GM21619 (cell line): ENCODE data around the gene MRPS26.
"Not testable (repeated sequence)": the region's sequence is repeated elsewhere in the genome, so short reads cannot be mapped to it uniquely, and the experiment has no call there.

Experiments
- ATAC-seq: cut with Tn5 transposase; IDR thresholded peaks from one replicate; pipeline ENCODE4 v1.9.1; 2021; ENCODE audit not compliant: unreplicated experiment

The MRPS26 gene

DNA sequence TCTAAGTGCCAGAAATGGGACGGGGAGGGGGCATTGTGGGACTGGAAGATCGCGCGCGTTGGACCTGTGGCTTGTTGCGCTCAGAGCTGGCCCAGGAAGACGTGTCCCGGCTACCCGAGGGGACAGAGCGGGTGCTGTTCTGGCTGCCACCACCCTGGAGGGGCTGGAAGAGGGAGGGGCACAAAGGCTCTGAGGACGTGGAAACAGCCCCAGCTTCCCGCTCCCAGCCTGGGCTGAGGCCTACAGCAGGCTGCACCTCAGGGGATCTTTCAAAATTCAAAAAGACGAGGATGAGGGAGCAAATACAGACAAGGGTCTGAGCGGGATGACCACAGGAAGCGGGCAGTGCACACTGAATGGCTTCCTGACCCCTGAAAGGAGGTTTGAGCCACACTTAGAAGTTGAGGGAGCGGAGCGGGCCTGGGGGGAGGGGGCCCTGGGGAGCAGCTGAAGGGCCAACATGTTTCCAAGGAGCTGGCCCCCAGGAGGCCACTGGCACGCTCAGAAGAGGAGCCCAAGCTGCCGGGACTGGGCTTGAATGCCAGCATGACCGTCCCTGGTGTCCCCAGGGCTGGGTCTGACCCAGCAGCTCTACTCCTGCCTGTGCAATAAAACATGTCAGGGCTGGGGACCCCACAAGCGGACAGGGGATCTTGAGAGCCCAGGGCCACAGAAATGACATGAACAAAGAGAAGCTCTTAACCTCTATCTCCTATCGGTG lies 26.8 kb downstream of the MRPS26 start:
- ATAC-seq = no peak

DNA sequence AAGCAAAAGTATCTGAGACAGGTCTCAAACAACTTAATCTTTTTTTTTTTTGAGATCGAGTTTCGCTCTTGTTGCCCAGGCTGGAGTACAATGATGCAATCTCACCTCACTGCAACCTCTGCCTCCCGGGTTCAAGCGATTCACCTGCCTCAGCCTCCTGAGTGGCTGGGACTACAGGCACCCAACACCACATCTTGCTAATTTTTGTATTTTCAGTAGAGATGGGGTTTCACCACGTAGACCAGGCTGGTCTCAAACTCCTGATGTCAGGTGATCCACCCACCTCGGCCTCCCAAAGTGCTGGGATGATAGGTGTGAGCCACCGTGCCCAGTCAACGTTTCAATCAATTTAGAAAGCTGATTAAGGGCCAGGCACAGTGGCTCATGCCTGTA lies 27.4 kb downstream of the MRPS26 start:
- ATAC-seq = not testable (repeated sequence)

- ATAC-seq = no peak
These were observed 29.0 kb downstream of the MRPS26 start for GRCh38 chr20:3074812-3075211.

GRCh38 chr20:3075315-3075714 lies 29.5 kb downstream of the MRPS26 start:
- not testable (repeated sequence) for ATAC-seq

- no peak for ATAC-seq
These were observed 31.8 kb downstream of the MRPS26 start for GRCh38 chr20:3077618-3078134.

DNA sequence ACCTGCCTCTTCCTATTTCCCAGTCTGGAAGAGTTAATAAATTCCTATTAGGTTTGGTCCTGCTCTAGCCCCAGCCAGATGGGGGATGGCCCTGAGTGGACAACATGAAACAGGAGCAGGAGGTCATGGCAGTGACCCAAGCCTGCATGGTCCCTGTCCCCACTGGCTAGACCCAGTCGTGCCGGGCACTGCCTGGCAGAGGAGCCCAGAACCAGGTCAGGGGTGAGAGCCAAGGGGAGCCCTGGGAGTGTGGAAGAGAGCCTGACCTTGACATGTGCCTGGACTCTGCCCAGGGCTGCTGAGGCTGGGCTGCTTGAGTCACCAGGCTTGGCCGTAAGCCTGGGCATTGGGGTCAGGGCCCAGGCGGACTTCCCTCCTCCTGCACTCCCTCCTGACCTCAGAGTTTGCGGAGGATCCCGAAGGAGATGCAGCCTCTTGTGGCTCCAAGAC lies 35.1 kb downstream of the MRPS26 start:
- ATAC-seq = no peak

GRCh38 chr20:3081641-3082040 lies 35.8 kb downstream of the MRPS26 start:
- no peak for ATAC-seq

- ATAC-seq = no peak
These were observed 36.6 kb downstream of the MRPS26 start for GRCh38 chr20:3082306-3082951.

DNA sequence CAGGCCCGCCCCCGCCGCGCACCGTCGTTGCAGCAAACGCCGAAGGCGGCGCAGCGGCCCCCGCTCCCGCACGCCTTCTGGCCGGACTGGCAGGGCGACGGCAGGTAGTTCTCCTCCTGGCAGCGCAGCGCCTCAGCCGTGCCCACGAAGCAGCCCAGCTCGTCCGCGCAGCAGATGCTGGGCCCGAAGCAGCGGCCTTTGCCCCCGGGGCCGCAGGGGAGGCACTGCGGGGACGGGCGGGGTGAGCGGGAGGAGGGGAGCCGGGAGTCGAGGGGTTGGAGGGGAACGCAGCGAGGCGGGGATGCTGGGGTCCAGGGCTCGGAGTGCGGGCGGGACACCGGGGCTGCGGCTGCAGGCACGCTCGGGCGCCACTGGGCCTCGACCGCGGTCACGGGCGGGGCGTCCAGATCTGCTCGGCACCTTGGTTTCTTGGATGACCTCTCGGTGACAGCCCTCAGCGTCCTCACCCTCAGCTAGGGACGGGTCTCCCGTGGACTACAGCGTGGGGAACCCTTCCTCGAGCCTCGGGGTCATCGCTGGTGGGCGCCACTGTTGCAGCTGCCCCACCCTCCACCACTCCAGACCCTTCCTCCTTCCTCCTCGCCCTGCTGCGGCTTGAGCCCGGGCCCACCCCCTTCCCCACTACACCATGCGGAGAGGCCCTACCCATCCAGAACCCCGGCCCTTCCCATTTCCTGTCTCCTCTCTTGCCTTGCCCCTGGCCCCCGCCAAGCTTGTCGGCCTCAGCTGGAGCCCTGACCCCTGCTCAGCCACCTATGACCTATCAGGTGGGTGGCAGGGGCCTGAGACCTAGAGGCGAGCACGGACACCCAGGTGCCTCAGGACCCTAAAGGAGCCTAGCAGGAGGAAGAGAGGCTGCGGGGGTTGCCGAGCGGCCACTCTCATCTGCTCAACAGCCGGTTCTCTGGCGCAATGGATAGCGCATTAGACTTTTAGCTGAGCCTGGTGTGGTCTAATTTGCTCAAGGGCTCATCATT lies 37.4 kb downstream of the MRPS26 start:
- no peak for ATAC-seq

- ATAC-seq = no peak
These were observed 38.6 kb downstream of the MRPS26 start, which contains the start of gene AVP for GRCh38 chr20:3084283-3084985. TSS of gene AVP (minus strand) at chr20:3084724. CDS start at chr20:3084674, 50 bp downstream.

GRCh38 chr20:3084986-3085360 lies 39.1 kb downstream of the MRPS26 start:
- no peak for ATAC-seq

DNA sequence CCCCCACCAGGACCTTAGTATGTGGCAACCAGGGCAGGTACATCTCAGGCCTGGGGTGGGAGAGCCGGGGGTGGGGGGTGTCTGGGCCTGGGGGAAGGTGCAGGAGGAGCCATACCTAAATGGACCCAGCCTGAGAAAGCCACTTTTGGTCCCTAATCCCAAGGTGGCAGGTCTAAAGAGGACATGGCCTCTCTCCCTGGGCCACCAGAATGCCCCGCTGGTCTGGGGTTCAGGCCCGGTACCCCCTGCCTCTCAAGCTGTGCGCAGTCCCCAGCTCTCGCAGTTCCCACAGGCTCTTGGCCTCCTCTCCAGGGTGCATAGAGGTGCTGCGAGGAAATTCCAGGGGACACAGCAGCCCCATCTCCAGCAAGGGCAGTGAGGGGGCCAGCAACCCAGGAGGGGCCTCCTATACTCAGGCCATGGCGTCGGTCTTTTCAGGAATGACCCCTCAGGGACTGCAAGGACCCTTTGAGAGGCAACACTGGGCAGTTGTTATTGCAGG lies 39.8 kb downstream of the MRPS26 start:
- no peak for ATAC-seq

- ATAC-seq = no peak
These were observed 42.2 kb downstream of the MRPS26 start for GRCh38 chr20:3088031-3088430.

GRCh38 chr20:3090565-3090964 lies 44.7 kb downstream of the MRPS26 start:
- ATAC-seq = no peak

GRCh38 chr20:3092611-3093379 lies 46.9 kb downstream of the MRPS26 start:
- no peak for ATAC-seq

- no peak for ATAC-seq
These were observed 48.1 kb downstream of the MRPS26 start for GRCh38 chr20:3093861-3094361.

GRCh38 chr20:3094848-3095629 lies 49.2 kb downstream of the MRPS26 start:
- no peak for ATAC-seq
